Activated naive CD4-positive, alpha-beta T cell (primary cell): ENCODE results near the gene DACH1.

ENCODE experiments used
- DNase-seq, 4 experiments: peaks; one replicate each; lab custom pipeline; 2025; lab: John Stamatoyannopoulos, UW

DACH1 gene

GRCh38 chr13:71395053-71395452 lies 472.0 kb downstream of the DACH1 start:
- DNase-seq: no peak

GRCh38 chr13:71394176-71394575 lies 472.8 kb downstream of the DACH1 start:
- DNase-seq: no peak
